ENCODE data around the gene CETP. TPM values are rescaled to one million over a fixed set of nuclear protein-coding genes. Genes with fewer than 3 reads are reported as not detected.

CETP gene
- total and polyA plus RNA-seq, 2 of the 8 experiments (the other 6 are each of a cell fraction or from before 2014, with no cell fraction given), result not detected

DNA sequence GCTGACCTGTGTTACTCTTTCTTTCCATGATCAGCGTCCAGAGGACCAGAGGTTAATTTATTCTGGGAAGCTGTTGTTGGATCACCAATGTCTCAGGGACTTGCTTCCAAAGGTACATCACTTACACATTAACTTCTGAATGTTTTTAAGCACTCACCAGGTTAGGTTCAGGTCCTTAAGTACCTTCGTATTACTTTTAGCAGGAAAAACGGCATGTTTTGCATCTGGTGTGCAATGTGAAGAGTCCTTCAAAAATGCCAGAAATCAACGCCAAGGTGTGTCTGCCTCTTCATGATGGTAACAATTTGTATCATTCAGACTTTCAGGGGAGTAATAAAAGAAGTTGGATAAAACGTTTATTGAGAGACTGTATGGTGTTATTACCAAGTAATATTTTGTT, 26.5 kb upstream of the CETP start:
- Histone ChIP-seq H2BK20ac (ENCODE audit: low read length) (no peak overlapping the region), H4K20me1 (replicated peaks in 1 of 2; ENCODE audit: control insufficient read depth in 1 of 2, insufficient read depth in 2 of 2, low read length in 2 of 2) (peaks cover 4 to 7% of the 10 kb centered on the region in 2 experiments), H2BK15ac (ENCODE audit: low read length) (no peak overlapping the region), H3K56ac (replicated peaks; ENCODE audit: insufficient read length, low read depth, low read length) (no peak overlapping the region), H3K4ac (replicated peaks; ENCODE audit: insufficient read length, low read depth, low read length) (no peak overlapping the region), H3K18ac (ENCODE audit: extremely low read depth, low read length) (no peak overlapping the region), H4K8ac (ENCODE audit: extremely low read depth, insufficient read depth, low read length) (no peak overlapping the region), H3K14ac (ENCODE audit: insufficient read length) (no peak overlapping the region), H3K23ac (ENCODE audit: insufficient read length) (no peak overlapping the region), H2BK120ac (replicated peaks; ENCODE audit: low read depth, low read length) (no peak overlapping the region), H3K9ac (replicated peaks in 1 of 4; ENCODE audit: extremely low read depth in 1 of 4, low read depth in 3 of 4, low read length in 3 of 4) (no peak overlapping the region), H3K27me3 (replicated peaks in 1 of 4; ENCODE audit: control insufficient read depth in 3 of 4, extremely low read depth in 1 of 4, insufficient read depth in 3 of 4, low read length in 3 of 4) (no peaks in the 10 kb centered on the region), H4K91ac (replicated peaks; ENCODE audit: insufficient read length, low read length) (no peak overlapping the region), H4K5ac (ENCODE audit: insufficient read length, low read depth, low read length) (no peak overlapping the region), H3K9me3 (ENCODE audit: insufficient read depth in 2 of 2, low read depth in 1 of 2, low read length in 1 of 2) (no peaks in the 10 kb centered on the region), H3K36me3 (ENCODE audit: control insufficient read depth in 2 of 4, insufficient read depth in 4 of 4, low read length in 3 of 4) (peaks cover 11 to 51% (median 39%) of the 10 kb centered on the region in 4 experiments), H2BK5ac (ENCODE audit: low read depth, low read length) (no peak overlapping the region), H3K79me2 (ENCODE audit: control insufficient read depth in 1 of 2, insufficient read depth in 2 of 2, low read length in 2 of 2) (peaks cover 0 to 32% of the 10 kb centered on the region in 2 experiments; a peak in 2 of 4 replicates), H3K23me2 (ENCODE audit: low read depth, low read length) (peaks cover 5% of the 10 kb centered on the region; the same call in 1 of the 2 replicates), H3K27ac (ENCODE audit: low read depth, low read length) (no peak overlapping the region), H2AK5ac (ENCODE audit: low read depth, low read length) (no peak overlapping the region), H2AFZ (ENCODE audit: low read length) (no peak overlapping the region), H3K4me2 (ENCODE audit: insufficient read depth in 1 of 2, low read depth in 2 of 2, low read length in 2 of 2) (no peak overlapping the region), H3K79me1 (ENCODE audit: low read depth, low read length) (no peaks in the 10 kb centered on the region), H3K4me3 (ENCODE audit: extremely low read depth in 1 of 4, insufficient read depth in 2 of 4, low read depth in 3 of 4, low read length in 4 of 4) (no peak overlapping the region), H2BK12ac (ENCODE audit: low read depth, low read length) (no peak overlapping the region), H3K4me1 (replicated peaks in 1 of 4; ENCODE audit: control insufficient read depth in 3 of 4, insufficient read depth in 4 of 4, low read length in 3 of 4) (peaks cover 5 to 17% (median 11%) of the 10 kb centered on the region in 4 experiments)
- WGBS, 2 experiments (ENCODE audit: extremely low coverage in 1 of 2, insufficient coverage in 1 of 2, insufficient read length in 1 of 2, insufficient replicate concordance in 2 of 2, low coverage in 1 of 2, low lambda C conversion rate in 2 of 2, missing lambda C conversion rate in 1 of 2), result 94% methylated on average over 5 of the region's 5 CpGs; no CpG with 5 or more reads in 1 of the 2 experiments
- POLR2A ChIA-PET (ENCODE audit: partially characterized antibody), result interaction anchor here (1.5 to 11.4 kb wide), 3 partner anchors 9 to 95 kb away, joined by 3 to 125 read pairs (median 82); no protein-coding TSS in a partner anchor
- FAIRE-seq, result no peak
- CTCF ChIA-PET (ENCODE audit: partially characterized antibody), result interaction anchor here (6.7 kb wide), 1 partner anchor 67 kb away, joined by 32 read pairs; no protein-coding TSS in a partner anchor
- no peak for DNase-seq (ENCODE audit: low read depth in 1 of 2, low spot score in 2 of 2)
- TF ChIP-seq CEBPB (IDR thresholded peaks at IDR 0.05; ENCODE audit: low read depth, low read length) (no peak), POU5F1 (IDR thresholded peaks at IDR 0.05; ENCODE audit: low read depth, low read length) (no peak), EZH2 (IDR thresholded peaks at IDR 0.05; ENCODE audit: low read depth, low read length, severe bottlenecking) (no peak)
